ENCODE results near the gene PDE6A.
A peak's percentile ranks its signal among the peaks of the same experiment; 100 is the strongest.

Gene PDE6A

GRCh38 chr5:149857499-149857898 lies 87.1 kb downstream of the PDE6A start:
- DNase-seq, result no peak

- DNase-seq, result no peak
Observed at GRCh38 chr5:149855366-149855765, 89.2 kb downstream of the PDE6A start.

GRCh38 chr5:149854866-149855265 lies 89.7 kb downstream of the PDE6A start:
- DNase-seq, result no peak

- DNase-seq, result no peak
Observed at GRCh38 chr5:149853701-149854100, 90.9 kb downstream of the PDE6A start.

- no peak for DNase-seq
Observed at GRCh38 chr5:149853331-149853648, 91.3 kb downstream of the PDE6A start.

GRCh38 chr5:149852641-149853330 lies 91.8 kb downstream of the PDE6A start:
- DNase-seq, result peak; percentile 41

- DNase-seq, result no peak
Observed at GRCh38 chr5:149851211-149851610, 93.4 kb downstream of the PDE6A start.

- no peak for DNase-seq
Observed at GRCh38 chr5:149849966-149850910, 94.4 kb downstream of the PDE6A start.

GRCh38 chr5:149849280-149849965 lies 95.2 kb downstream of the PDE6A start:
- no peak for DNase-seq

GRCh38 chr5:149847611-149848010 lies 97.0 kb downstream of the PDE6A start:
- no peak for DNase-seq

GRCh38 chr5:149846021-149846420 lies 98.6 kb downstream of the PDE6A start:
- DNase-seq, result no peak

- no peak for DNase-seq
Observed at GRCh38 chr5:149845601-149846000, 99.0 kb downstream of the PDE6A start.

- DNase-seq, result no peak
Observed at GRCh38 chr5:149841851-149842793, 102.5 kb downstream of the PDE6A start.

GRCh38 chr5:149840226-149840825 lies 104.3 kb downstream of the PDE6A start:
- no peak for DNase-seq

- no peak for DNase-seq
Observed at GRCh38 chr5:149839761-149840160, 104.8 kb downstream of the PDE6A start.

- DNase-seq, result no peak
Observed at GRCh38 chr5:149838881-149839739, 105.5 kb downstream of the PDE6A start.

- no peak for DNase-seq
Observed at GRCh38 chr5:149837680-149838269, 106.8 kb downstream of the PDE6A start.

- DNase-seq, result no peak
Observed at GRCh38 chr5:149836451-149837139, 108.0 kb downstream of the PDE6A start.

- DNase-seq, result peak; percentile 65
Observed at GRCh38 chr5:149834246-149834855, 110.2 kb downstream of the PDE6A start.
